ENCODE measurements around the gene PCDHGB3. TPM values are rescaled to one million over a fixed set of nuclear protein-coding genes. Genes with fewer than 3 reads are reported as not detected.

PCDHGB3 gene
- total and polyA plus RNA-seq, 10 of the 15 experiments (the other 5 are each of a cell fraction or from before 2014, with no cell fraction given): 0.12 to 0.50 (median 0.20) TPM; not detected in 4

GRCh38 chr5:141345327-141345726 is 24.7 kb upstream of the PCDHGB3 start:
- H3K36me3 ChIP-seq (ENCODE audit: control insufficient read depth in 2 of 2, insufficient read depth in 2 of 2, low read length in 1 of 2): no peaks in the 10 kb centered on the region
- intact Hi-C loops (cut with micrococcal nuclease; ENCODE audit: unreplicated experiment) (no loop called here), in situ Hi-C loops (cut with MboI) (no loop called here)
- H3K4me1 ChIP-seq (ENCODE audit: control insufficient read depth, insufficient read depth, low read length): no peaks in the 10 kb centered on the region
- ChIA-PET CTCF (no interaction called here), SMC1A (ENCODE audit: uncharacterized antibody, unreplicated experiment) (no interaction called here), RAD21 (ENCODE audit: unreplicated experiment) (no interaction called here), POLR2A (no interaction called here)
- FAIRE-seq (no peak), ATAC-seq (no peak), DNase-seq (ENCODE audit: low read depth, low spot score) (no peak)
- no peaks in the 10 kb centered on the region for H3K27me3 ChIP-seq (replicated peaks in 1 of 2; ENCODE audit: control insufficient read depth in 2 of 2, insufficient read depth in 2 of 2, low read length in 1 of 2)
- no peaks in the 10 kb centered on the region for H3K79me2 ChIP-seq (ENCODE audit: control insufficient read depth, insufficient read depth, low read length)
- no peak overlapping the region for H3K4me2 ChIP-seq (ENCODE audit: control insufficient read depth, insufficient read depth)
- no peak overlapping the region for H3K4me3 ChIP-seq
- BruUV-seq (replicated peaks): no TSS peak
- no peak overlapping the region for H2AFZ ChIP-seq (ENCODE audit: control insufficient read depth, low read depth, low read length)
- no peak overlapping the region for H3K9ac ChIP-seq (ENCODE audit: control insufficient read depth, insufficient read depth, low read length)
- no peaks in the 10 kb centered on the region for H4K20me1 ChIP-seq (ENCODE audit: control insufficient read depth, insufficient read depth)
- 73% methylated on average over 20 of the region's 20 CpGs for WGBS (ENCODE audit: insufficient coverage, insufficient replicate concordance, low lambda C conversion rate, missing lambda C conversion rate)
- peaks cover 2% of the 10 kb centered on the region; the same call in 2 of the 3 replicates for H3K9me3 ChIP-seq (replicated peaks; ENCODE audit: control insufficient read depth, insufficient read depth, low read length)
- H3K27ac ChIP-seq (ENCODE audit: control insufficient read depth, insufficient read depth): no peak overlapping the region
- TF ChIP-seq GATAD2B (conservative IDR thresholded peaks at IDR 0.05; ENCODE audit: low read depth): no peak
- TF ChIP-seq TCF3 (IDR thresholded peaks at IDR 0.05; ENCODE audit: borderline replicate concordance, insufficient read depth, low read depth, low read length): no peak
- no peak for TF ChIP-seq YBX1 (IDR thresholded peaks at IDR 0.05)
- no peak for TF ChIP-seq BCL11A (IDR thresholded peaks at IDR 0.05; ENCODE audit: low read depth, low read length)
- TF ChIP-seq TARDBP (IDR thresholded peaks at IDR 0.05; ENCODE audit: borderline replicate concordance): no peak
- no peak for TF ChIP-seq MYB (IDR thresholded peaks at IDR 0.05; ENCODE audit: borderline replicate concordance, low read depth, low read length)
- TF ChIP-seq, protein P1, sequence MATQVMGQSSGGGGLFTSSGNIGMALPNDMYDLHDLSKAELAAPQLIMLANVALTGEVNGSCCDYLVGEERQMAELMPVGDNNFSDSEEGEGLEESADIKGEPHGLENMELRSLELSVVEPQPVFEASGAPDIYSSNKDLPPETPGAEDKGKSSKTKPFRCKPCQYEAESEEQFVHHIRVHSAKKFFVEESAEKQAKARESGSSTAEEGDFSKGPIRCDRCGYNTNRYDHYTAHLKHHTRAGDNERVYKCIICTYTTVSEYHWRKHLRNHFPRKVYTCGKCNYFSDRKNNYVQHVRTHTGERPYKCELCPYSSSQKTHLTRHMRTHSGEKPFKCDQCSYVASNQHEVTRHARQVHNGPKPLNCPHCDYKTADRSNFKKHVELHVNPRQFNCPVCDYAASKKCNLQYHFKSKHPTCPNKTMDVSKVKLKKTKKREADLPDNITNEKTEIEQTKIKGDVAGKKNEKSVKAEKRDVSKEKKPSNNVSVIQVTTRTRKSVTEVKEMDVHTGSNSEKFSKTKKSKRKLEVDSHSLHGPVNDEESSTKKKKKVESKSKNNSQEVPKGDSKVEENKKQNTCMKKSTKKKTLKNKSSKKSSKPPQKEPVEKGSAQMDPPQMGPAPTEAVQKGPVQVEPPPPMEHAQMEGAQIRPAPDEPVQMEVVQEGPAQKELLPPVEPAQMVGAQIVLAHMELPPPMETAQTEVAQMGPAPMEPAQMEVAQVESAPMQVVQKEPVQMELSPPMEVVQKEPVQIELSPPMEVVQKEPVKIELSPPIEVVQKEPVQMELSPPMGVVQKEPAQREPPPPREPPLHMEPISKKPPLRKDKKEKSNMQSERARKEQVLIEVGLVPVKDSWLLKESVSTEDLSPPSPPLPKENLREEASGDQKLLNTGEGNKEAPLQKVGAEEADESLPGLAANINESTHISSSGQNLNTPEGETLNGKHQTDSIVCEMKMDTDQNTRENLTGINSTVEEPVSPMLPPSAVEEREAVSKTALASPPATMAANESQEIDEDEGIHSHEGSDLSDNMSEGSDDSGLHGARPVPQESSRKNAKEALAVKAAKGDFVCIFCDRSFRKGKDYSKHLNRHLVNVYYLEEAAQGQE (IDR thresholded peaks at IDR 0.05; ENCODE audit: low read depth, low read length): no peak
- TF ChIP-seq ZSCAN29 (IDR thresholded peaks at IDR 0.05): no peak
- no peak for TF ChIP-seq STAT1 (conservative IDR thresholded peaks at IDR 0.05)
- no peak for TF ChIP-seq NFIC (IDR thresholded peaks at IDR 0.05; ENCODE audit: low read depth, low read length)
- no peak for TF ChIP-seq LARP7 (IDR thresholded peaks at IDR 0.05)
- no peak for TF ChIP-seq PRDM15 (CRISPR knock-in tag; IDR thresholded peaks at IDR 0.05)
- no peak for TF ChIP-seq HCFC1 (IDR thresholded peaks at IDR 0.05; ENCODE audit: low read length)
- no peak for TF ChIP-seq SREBF1 (IDR thresholded peaks at IDR 0.05; ENCODE audit: low read length)
- TF ChIP-seq, protein P2, sequence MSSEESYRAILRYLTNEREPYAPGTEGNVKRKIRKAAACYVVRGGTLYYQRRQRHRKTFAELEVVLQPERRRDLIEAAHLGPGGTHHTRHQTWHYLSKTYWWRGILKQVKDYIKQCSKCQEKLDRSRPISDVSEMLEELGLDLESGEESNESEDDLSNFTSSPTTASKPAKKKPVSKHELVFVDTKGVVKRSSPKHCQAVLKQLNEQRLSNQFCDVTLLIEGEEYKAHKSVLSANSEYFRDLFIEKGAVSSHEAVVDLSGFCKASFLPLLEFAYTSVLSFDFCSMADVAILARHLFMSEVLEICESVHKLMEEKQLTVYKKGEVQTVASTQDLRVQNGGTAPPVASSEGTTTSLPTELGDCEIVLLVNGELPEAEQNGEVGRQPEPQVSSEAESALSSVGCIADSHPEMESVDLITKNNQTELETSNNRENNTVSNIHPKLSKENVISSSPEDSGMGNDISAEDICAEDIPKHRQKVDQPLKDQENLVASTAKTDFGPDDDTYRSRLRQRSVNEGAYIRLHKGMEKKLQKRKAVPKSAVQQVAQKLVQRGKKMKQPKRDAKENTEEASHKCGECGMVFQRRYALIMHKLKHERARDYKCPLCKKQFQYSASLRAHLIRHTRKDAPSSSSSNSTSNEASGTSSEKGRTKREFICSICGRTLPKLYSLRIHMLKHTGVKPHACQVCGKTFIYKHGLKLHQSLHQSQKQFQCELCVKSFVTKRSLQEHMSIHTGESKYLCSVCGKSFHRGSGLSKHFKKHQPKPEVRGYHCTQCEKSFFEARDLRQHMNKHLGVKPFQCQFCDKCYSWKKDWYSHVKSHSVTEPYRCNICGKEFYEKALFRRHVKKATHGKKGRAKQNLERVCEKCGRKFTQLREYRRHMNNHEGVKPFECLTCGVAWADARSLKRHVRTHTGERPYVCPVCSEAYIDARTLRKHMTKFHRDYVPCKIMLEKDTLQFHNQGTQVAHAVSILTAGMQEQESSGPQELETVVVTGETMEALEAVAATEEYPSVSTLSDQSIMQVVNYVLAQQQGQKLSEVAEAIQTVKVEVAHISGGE (CRISPR knock-in tag; IDR thresholded peaks at IDR 0.05): no peak
